ENCODE results near the gene OR2A12. TPM values are rescaled to one million over a fixed set of nuclear protein-coding genes. Genes with fewer than 3 reads are reported as not detected.
"Not testable (repeated sequence)": the region's sequence is repeated elsewhere in the genome, so short reads cannot be mapped to it uniquely, and the experiment has no call there.

OR2A12 gene, protein sequence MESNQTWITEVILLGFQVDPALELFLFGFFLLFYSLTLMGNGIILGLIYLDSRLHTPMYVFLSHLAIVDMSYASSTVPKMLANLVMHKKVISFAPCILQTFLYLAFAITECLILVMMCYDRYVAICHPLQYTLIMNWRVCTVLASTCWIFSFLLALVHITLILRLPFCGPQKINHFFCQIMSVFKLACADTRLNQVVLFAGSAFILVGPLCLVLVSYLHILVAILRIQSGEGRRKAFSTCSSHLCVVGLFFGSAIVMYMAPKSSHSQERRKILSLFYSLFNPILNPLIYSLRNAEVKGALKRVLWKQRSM
- total RNA-seq, result not detected
- long read RNA-seq, result 0 reads

DNA sequence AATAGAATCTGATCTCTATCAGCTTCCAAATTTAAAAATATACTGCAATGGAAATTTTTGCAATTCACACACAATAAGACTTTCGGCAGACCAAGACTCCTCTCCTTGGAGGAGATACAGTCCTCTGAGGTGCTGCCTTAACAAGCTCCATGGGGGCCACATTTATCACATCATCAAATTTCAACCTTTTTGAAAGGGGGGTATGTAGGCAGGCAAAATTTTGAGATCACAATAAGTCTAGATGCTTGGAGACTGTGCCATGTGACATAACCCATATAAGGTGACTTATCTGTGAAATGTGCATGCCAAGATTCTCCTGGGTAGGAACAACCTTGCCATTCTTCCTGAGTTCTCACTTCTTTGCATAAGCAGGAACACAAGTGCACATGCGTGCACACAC, at the start of gene OR2A12:
TSS of gene OR2A12 (plus strand) at position 301 of the 400 bp plus-strand sequence. CDS start 8,830 bp downstream, outside the sequence.
- intact Hi-C loops (cut with DNase I), result no loop called here
- no peak for DNase-seq (ENCODE audit: low spot score)

DNA sequence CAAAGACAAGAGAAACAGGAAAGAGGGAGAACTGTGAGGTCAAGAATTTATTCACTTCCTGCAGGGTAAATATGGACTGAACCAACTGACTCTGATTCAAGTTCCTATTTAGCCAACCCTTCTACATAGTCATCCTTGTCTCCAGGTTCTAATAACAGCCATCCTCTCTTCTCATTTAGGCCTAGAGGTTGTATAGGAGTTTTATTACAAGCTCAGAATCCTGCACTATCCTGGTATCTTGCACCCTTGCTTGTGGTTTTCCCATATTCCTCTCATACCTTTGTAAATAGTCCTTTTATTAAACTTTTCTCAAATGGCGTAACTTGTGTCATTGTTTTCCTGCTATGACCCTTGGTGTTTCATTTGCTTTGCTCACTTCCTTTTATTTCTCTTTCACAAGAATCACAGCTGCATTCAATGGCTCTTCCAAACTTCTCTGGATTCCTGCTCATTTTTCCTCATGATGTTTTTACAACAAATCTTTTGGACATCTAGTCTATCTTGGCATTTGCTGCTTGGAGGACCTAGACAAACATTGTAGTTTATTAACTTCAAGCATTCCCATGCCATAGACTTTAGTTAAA, 49.7 kb upstream of the OR2A12 start:
- no peak for DNase-seq (ENCODE audit: low spot score)
- intact Hi-C loops (cut with DNase I), result no loop called here

DNA sequence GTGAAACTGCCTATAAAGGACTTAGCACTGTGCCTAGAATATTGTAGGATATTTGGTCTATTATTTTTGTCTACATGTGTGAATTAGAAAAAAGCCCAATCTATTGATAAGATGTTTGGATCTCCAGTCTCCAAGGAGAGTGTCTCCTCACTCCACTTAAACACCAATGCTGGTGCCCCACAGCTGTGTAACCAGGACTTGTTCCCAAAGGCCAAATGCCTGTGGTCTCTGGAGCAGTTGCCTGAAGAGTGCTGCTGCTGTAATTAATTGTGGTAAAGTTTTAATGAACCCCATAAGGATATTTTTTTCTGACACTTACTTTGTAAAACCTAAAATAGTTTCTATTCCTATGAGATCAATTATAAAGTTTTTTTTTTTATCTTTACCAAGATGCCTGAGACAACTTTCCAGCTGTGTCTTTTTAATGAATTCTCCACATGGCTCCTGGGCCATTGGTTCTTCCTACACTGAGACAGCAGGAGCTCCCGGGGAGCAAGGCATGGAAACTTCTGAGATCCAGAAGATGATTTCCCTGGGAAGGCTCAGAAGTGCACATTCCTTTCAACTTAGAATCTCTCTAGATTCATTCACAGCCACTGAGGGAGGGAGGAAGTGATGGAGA, 48.6 kb upstream of the OR2A12 start:
- no peak for DNase-seq (ENCODE audit: low spot score)
- intact Hi-C loops (cut with DNase I), result no loop called here

- no peak for DNase-seq (ENCODE audit: low spot score)
- intact Hi-C loops (cut with DNase I), result no loop called here
Observed at GRCh38 chr7:144038887-144039286, 47.2 kb upstream of the OR2A12 start.

GRCh38 chr7:144048648-144049047, 37.4 kb upstream of the OR2A12 start, which contains the start of gene OR2A5:
OR2A5 (plus strand) TSS chr7:144048948; CDS start chr7:144050402, 1,454 bp downstream.
- DNase-seq (ENCODE audit: low spot score), result no peak
- intact Hi-C loops (cut with DNase I), result no loop called here

- DNase-seq (ENCODE audit: low spot score), result no peak
- intact Hi-C loops (cut with DNase I), result no loop called here
Observed at GRCh38 chr7:144049491-144049890, 36.6 kb upstream of the OR2A12 start.

DNA sequence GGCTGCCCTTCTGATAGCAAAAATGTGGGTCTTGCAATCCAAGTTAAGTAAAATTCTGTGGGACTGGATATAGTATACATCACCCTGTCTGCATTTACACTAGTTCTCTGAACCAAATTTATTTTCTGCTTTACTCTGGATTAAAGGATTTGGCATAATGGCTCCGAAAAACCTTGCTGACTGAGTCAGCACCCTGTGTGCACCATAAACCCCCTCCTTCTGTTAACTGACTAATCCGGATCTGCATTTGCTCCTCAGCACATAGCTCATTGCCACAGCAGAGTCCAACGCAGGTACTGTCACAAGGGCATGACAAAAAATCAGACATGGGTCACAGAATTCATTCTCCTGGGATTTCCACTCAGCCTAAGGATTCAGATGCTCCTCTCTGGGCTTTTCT, 36.0 kb upstream of the OR2A12 start:
- no peak for DNase-seq (ENCODE audit: low spot score)
- intact Hi-C loops (cut with DNase I), result no loop called here

DNA sequence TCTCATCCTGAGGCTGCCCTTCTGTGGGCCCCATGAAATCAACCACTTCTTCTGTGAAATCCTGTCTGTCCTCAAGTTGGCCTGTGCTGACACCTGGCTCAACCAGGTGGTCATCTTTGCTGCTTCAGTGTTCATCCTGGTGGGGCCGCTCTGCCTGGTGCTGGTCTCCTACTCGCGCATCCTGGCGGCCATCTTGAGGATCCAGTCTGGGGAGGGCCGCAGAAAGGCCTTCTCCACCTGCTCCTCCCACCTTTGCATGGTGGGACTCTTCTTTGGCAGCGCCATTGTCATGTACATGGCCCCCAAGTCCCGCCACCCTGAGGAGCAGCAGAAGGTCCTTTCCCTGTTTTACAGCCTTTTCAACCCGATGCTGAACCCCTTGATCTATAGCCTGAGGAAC, 35.2 kb upstream of the OR2A12 start:
- DNase-seq (ENCODE audit: low spot score); intact Hi-C loops (cut with DNase I): not testable (repeated sequence)

GRCh38 chr7:144057954-144058353, 28.1 kb upstream of the OR2A12 start:
- intact Hi-C loops (cut with DNase I), result no loop called here
- no peak for DNase-seq (ENCODE audit: low spot score)

DNA sequence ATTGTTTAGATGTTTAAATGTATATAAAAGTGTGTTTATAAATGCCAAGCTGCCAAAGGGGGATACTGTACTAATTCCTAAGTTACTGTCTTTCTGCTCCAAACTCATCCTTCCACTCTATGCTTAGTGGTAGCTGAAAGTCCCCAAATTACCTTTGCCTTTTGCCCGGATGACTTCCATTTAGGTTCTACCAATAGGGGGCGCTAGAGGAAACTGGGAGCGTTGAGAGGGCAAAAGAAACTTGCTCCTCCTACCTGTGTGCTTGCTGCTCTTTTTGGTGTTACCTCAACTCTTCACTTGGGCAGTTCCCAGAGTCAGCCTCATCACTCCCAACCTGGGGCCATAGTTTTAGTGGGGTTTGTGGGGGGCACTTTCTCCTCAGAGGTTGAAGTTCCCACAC, 22.4 kb upstream of the OR2A12 start:
- no peak for DNase-seq (ENCODE audit: low spot score)
- intact Hi-C loops (cut with DNase I), result no loop called here

DNA sequence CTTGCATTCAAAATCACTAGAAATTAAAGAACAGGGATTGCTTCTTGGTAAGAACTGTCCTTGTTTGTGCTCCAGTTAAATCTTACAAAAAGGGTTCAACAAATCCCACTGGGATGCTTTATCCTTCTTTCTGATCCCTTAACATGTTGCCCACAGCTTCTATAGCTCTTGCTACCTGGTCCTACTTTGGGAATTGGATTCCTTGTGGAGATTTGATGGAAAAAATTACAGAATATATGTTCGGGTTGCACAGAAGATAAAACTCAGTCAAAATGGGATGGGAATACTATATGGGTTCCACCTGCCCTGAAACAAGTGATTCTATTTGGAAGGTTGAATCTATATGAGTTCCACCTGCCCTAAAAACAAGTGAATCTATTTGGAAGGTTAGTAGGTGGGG, 16.6 kb upstream of the OR2A12 start, which contains the start of gene OR2A25:
TSS of gene OR2A25 (plus strand) at position 301 of the 400 bp plus-strand sequence. CDS start 4,409 bp downstream, outside the sequence.
- no peak for DNase-seq (ENCODE audit: low spot score)
- intact Hi-C loops (cut with DNase I), result no loop called here

GRCh38 chr7:144069953-144070352, 16.1 kb upstream of the OR2A12 start:
- intact Hi-C loops (cut with DNase I), result no loop called here
- DNase-seq (ENCODE audit: low spot score), result no peak

- DNase-seq (ENCODE audit: low spot score), result no peak
- intact Hi-C loops (cut with DNase I), result no loop called here
Observed at GRCh38 chr7:144074374-144074773, 11.7 kb upstream of the OR2A12 start.

DNA sequence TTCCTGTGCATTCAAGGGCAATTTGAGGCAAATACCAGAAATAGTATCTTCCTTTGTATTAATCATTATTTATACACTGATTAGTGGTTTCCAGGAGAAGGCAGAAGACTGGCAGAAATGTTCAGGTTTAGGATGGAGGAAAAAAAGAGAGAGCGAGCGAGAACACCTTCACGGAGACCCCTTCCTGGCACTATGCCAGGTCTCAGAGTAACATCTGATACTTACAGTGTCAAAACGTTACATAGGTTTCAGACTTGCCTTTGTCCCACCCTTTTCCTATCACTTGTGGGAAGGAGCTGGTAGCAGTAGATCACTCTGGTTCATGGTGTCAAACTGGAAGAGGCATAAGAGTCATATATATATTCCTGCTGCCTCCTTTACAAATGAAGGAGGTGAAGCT, 652 bp downstream of the OR2A12 start:
- intact Hi-C loops (cut with DNase I), result no loop called here
- DNase-seq (ENCODE audit: low spot score), result no peak

- no peak for DNase-seq (ENCODE audit: low spot score)
- intact Hi-C loops (cut with DNase I), result no loop called here
Observed at GRCh38 chr7:144087230-144087629, 1.2 kb downstream of the OR2A12 start.

DNA sequence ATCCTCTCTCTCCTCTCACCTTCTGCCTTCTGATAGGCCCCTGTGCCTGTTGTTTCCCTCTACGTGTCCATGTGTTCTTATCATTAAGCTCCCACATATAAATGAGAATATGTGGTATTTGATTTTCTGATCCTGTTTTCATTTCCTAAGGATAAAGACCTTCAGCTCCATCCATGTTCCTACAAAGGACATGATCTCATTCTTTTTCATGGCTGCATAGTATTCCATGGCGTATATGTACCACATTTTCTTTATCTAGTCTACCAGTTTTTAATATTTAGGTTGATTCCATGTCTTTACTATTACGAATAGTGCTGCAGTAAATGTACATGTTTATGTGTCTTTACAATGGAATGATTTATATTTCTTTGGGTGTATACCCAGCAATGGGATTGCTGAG, 4.6 kb downstream of the OR2A12 start:
- intact Hi-C loops (cut with DNase I), result no loop called here
- DNase-seq (ENCODE audit: low spot score), result no peak

DNA sequence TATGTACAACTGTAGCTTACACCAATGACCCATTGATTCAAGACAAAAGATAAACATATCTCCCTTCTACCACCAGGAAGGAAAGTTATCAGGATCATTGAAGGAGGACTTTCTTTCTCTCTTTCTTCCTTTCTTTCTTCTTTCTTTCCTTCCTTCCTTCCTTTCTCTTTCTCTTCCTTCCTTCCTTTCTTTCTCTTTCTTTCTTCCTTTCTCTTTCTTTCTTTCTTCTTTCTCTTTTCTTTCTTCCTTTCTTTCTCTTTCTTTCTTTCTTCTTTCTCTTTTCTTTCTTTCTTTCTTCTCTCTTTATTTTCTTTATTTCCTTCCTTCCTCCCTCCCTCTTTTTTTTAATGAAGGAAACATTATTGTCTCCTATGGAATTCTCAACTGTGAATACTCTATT, 12.7 kb downstream of the OR2A12 start:
- no peak for DNase-seq (ENCODE audit: low spot score)
- intact Hi-C loops (cut with DNase I), result no loop called here

- DNase-seq (ENCODE audit: low spot score), result no peak
- intact Hi-C loops (cut with DNase I), result no loop called here
Observed at GRCh38 chr7:144100607-144101006, 14.5 kb downstream of the OR2A12 start.

DNA sequence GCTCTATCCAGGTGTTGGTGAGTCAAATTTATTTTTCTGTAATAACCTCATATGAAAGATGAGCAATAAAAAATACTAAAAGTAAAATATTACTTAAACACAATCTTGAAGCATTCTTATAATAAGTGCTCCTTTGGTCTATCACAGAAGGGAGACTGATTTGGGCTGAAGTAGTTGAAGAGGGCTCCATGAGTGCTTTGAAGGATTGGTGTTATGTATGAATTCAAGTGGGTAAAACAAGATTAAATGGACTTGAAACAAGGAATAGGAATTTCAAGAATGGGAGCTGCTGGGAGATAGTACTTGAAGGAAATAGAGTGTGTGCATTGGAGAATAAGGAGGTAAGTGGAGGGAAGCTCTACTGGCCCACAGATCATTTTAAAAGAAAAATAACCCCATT, 16.0 kb downstream of the OR2A12 start:
- no peak for DNase-seq (ENCODE audit: low spot score)
- intact Hi-C loops (cut with DNase I), result no loop called here

DNA sequence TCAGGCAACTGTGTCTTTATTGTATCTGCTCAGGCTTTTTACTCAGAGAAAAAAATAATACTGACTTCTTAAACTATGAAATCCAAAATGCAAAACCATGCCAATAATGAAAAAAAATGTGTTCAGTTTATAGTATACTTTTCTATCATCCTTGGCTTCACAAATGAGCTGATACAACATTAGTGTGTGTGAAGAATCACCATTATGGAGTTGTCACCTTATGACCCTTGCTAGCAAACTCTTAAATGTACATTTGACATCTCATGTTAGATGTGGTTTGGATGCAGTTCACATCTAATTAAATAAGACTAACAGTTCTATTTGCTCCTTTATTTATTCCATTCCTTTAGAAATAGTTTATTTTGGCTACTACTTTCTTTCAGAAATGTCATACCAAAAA, 19.1 kb downstream of the OR2A12 start:
- intact Hi-C loops (cut with DNase I), result no loop called here
- DNase-seq (ENCODE audit: low spot score), result no peak

DNA sequence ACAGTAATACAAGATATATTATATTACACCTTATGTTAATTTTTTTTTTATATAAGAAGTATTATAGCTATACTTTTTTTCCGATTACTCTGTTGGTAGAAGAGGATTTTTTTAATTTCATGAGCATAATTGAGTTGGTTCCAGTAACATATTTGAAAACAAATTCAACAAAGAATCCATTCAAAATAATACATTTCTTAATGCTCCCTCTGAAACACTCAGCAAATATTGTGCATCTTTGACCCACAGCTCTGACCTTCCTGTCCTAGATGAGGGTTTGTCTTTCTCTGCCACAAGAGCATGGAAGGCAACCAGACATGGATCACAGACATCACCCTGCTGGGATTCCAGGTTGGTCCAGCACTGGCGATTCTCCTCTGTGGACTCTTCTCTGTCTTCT, 23.2 kb downstream of the OR2A12 start, which contains the start of gene OR2A2:
TSS of gene OR2A2 (plus strand) at position 301 of the 400 bp plus-strand sequence. CDS start at position 301, 0 bp downstream.
- intact Hi-C loops (cut with DNase I), result no loop called here
- DNase-seq (ENCODE audit: low spot score), result no peak
